Sciatic nerve (tissue), 2 donors: ENCODE measurements around the gene CLCN3. TPM values are rescaled to one million over a fixed set of nuclear protein-coding genes. Genes with fewer than 3 reads are reported as not detected.
A peak's percentile ranks its signal among the peaks of the same experiment; 100 is the strongest.

Experiments used
- ATAC-seq: fragments of 200-7000 bp; cut with Tn5 transposase; one replicate; pipeline ENCODE4 v1.9.1; 2020; ENCODE audit warnings: mild to moderate bottlenecking, moderate library complexity
- DNase-seq: peaks from one replicate; pipeline ENCODE4 v3.0.0-alpha.2; 2020; ENCODE audit warnings: low spot score
- intact Hi-C: fragments of 100-400 bp; cut with DNase I; formaldehyde crosslinking; loops from one replicate; pipeline ENCODE4 v1.14.2; 2022
- total RNA-seq: library from RNA; stranded (reverse); fragmentation: NEBNext Ultra II Directional; extraction: Animal tissue kit (Norgen Biotek cat#: 25700); gene quantifications from one replicate; pipeline ENCODE4 v1.2.1, GENCODE V29; 2021
- donor health status: DM: no; HTN: no; CAD: no.
- donor health status: DM: no; HTN: no; CAD: no.

CLCN3 gene
- total RNA-seq, 1 donor from 2014 or later = 52.6 TPM

GRCh38 chr4:169649545-169650226 is 29.3 kb downstream of the CLCN3 start:
- no peak for DNase-seq
- ATAC-seq = no peak
- intact Hi-C loops = no loop called here

DNA sequence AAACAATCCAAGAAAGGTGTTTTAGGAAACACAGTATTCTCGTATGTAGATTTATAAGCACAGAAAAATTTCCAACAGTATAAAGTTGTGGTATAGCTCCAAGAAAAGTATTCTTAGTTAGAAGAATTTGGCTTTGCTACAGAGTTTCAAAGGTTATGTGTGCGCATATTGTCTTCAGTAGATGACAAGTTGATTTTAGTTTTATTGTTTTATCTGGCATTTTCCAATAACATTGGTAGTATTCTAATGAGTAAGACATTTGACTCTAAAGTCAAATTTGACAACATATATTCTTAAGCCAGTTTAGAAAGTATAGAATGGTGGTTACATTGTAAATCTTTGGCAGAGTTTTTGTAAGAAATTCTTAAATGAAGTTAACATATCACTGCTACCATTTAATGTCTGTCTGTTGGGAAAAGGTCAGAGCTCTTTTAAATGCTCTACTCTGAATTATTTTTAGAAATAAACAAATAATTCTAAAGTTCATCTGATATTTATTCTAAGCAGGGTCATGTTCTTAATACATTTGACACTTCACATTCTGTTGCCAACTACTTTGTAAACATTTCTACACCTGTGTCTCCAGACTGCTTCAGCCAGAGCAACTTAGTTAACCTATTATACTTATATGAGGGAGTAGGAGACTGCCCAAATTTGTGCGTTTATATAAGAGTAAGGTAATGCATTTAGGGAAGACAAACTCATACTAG is 30.0 kb downstream of the CLCN3 start:
- DNase-seq (no peak), ATAC-seq (no peak)
- intact Hi-C loops = no loop called here

DNA sequence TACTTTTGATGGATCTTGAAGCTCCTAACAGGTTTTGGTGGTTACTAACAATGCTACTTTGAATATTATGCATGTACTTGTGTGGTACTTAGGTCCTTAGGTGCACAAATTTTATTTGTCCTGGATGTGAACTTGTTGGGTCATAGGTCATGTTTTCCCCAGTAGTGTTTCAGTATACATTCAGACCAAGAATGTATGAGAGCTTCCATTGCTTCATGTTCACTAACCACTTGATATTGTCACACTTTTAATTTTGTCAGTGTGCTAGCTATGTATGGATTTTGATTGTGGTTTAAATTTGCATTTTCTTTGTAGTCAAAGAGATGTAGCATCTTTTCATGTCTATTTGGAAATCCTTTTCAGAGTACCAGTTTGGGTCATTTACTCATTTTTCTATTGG is 32.2 kb downstream of the CLCN3 start:
- ATAC-seq = no peak
- no peak for DNase-seq
- intact Hi-C loops = no loop called here

- ATAC-seq = no peak
- intact Hi-C loops = no loop called here
- DNase-seq = no peak
Measured at GRCh38 chr4:169655401-169655800, 35.0 kb downstream of the CLCN3 start.

GRCh38 chr4:169657470-169658107 is 37.2 kb downstream of the CLCN3 start:
- ATAC-seq (no peak), DNase-seq (no peak)
- intact Hi-C loops = no loop called here

DNA sequence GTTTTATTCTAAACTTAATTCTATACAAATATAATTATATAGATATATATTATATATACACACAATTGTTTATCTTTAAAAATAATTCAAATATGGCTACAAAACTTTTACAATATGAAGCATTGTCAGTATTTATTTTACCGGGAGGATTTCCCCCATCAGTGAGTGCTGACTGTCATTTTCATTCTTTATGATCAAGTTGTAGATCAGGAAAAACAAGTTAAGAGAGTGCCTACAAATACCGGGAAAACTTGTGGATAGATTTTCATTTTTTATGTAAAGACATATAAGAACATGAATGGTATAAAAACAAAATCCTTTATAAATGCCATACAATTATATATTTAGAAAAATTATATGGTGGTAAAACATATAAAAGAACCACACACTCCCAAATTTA is 37.8 kb downstream of the CLCN3 start:
- ATAC-seq = no peak
- intact Hi-C loops = no loop called here
- no peak for DNase-seq

DNA sequence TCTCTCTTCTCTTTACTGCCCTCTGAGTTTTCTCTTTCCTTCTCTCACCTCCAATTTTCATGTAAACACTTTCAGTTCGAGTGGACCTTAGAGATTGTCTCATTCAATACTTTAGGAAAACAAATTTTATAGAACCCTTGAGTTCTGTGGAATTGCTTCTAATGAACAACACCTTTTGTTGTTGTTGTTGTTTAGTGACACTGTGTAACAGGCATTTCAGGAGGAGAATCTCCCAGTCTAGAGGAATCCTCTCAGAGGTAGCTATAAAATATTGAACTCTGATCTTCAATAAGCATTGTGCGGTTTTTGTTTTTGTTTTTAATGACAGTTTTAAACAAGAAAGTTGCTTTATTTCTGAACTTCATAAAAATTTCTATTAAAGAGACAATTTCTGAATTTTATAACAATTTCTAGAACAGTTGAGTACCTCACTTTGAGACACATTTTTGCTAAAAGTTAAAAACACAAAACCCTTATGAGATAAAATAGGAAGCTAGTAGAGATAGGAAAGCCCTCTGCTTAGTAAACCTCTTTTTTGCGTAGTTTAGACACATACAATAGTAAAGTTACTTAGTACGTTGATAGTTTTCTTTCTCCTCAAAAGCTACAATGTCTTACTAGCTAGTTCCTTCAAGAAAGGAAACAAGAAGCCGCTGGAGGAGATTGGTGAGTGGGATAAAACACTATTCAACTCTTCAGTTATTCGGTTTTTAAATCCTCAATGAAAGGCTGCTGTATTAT is 38.8 kb downstream of the CLCN3 start:
- intact Hi-C loops = no loop called here
- DNase-seq (no peak), ATAC-seq (no peak)

GRCh38 chr4:169659716-169660670 is 39.6 kb downstream of the CLCN3 start:
- ATAC-seq (peak; percentile 99), DNase-seq (no peak)
- intact Hi-C loops = no loop called here

GRCh38 chr4:169660929-169661328 is 40.6 kb downstream of the CLCN3 start:
- intact Hi-C loops = no loop called here
- no peak for DNase-seq
- no peak for ATAC-seq

GRCh38 chr4:169661761-169662160 is 41.4 kb downstream of the CLCN3 start:
- ATAC-seq (no peak), DNase-seq (no peak)
- intact Hi-C loops = no loop called here

GRCh38 chr4:169662206-169662605 is 41.8 kb downstream of the CLCN3 start:
- no peak for ATAC-seq
- intact Hi-C loops = no loop called here
- no peak for DNase-seq

DNA sequence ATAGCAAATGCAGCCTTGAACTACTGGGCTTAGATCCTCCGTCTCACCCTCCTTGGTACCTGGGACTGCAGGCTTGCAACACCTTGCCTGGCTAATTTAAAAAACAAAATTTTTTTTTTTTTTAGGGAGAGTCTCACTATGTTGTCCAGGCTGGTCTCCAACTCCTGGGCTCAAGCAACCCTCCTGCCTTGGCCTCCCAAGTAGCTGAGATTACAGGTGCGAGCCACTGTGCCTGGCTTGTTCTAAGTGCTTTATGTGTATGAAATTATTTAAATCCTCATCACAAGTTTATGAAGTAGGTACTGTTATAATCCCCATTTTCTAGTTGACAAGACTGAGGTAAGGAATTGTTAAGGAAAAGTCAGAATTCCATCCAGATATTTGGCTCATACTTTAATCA is 43.0 kb downstream of the CLCN3 start:
- intact Hi-C loops = no loop called here
- DNase-seq (no peak), ATAC-seq (no peak)

GRCh38 chr4:169663831-169664230 is 43.5 kb downstream of the CLCN3 start:
- intact Hi-C loops = no loop called here
- ATAC-seq = no peak

GRCh38 chr4:169664615-169665014 is 44.2 kb downstream of the CLCN3 start:
- no peak for ATAC-seq
- intact Hi-C loops = no loop called here
- no peak for DNase-seq

More at GRCh38 chr4:169663831-169664230, 43.5 kb downstream of the CLCN3 start:
- no peak for DNase-seq

GRCh38 chr4:169665046-169665737 is 44.8 kb downstream of the CLCN3 start:
- DNase-seq (no peak), ATAC-seq (no peak)
- intact Hi-C loops = no loop called here

GRCh38 chr4:169668069-169668721 is 47.8 kb downstream of the CLCN3 start:
- intact Hi-C loops = no loop called here
- DNase-seq (no peak), ATAC-seq (no peak)

DNA sequence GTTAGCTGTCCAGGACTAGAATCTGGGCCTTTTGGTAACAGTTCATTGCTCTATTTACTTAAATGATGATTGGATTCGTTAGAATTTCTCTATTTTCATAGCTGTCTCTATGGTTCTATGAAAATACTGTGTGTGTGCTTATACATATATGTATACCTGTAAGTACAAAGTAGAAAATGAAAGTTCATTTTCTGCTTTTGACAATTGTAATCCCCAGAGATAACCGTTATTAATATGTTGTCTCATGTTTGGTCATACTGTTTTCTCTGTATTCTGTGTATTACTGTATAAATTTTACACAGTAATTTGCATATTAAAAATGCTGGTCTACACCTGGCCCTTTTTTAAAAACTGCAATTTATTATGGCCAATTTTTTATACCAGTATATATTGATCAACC is 55.4 kb downstream of the CLCN3 start:
- DNase-seq (no peak), ATAC-seq (no peak)
- intact Hi-C loops = no loop called here
